Ascending aorta (tissue), 2 donors: Measurements from ENCODE around the gene IFNA21. TPM values are rescaled to one million over a fixed set of nuclear protein-coding genes. Genes with fewer than 3 reads are reported as not detected.

Experiments
- DNase-seq, 2 donors: peaks; one replicate each; pipeline ENCODE4 v3.0.0-alpha.2; 2019; ENCODE audit warnings: low spot score in 2 of 2
- H3K27ac ChIP-seq, 2 donors: fragments of 200-600 bp; sonication (generic); one replicate each; pipeline ENCODE4 v1.5.1; 2016 to 2017; ENCODE audit warnings: mild to moderate bottlenecking in 1 of 2
- H3K27me3 ChIP-seq: fragments of 200-600 bp; sonication (generic); one replicate; pipeline ENCODE4 v1.5.1; 2017
- H3K36me3 ChIP-seq, 2 donors: fragments of 200-600 bp; sonication (generic); one replicate each; pipeline ENCODE4 v1.5.1; 2016
- H3K4me1 ChIP-seq, 2 donors: fragments of 200-600 bp; sonication (generic); one replicate each; pipeline ENCODE4 v1.5.1; 2016 to 2017; ENCODE audit warnings: mild to moderate bottlenecking in 1 of 2
- H3K4me3 ChIP-seq, 2 donors: fragments of 200-600 bp; sonication (generic); one replicate each; pipeline ENCODE4 v1.5.1; 2016 to 2017; ENCODE audit warnings: mild to moderate bottlenecking in 1 of 2
- H3K9me3 ChIP-seq, 2 donors: fragments of 200-600 bp; sonication (generic); one replicate each; pipeline ENCODE4 v1.5.1; 2016
- CTCF ChIP-seq, 3 experiments: fragments of 200-600 bp in 2 of 3; fragments of 450-650 bp in 1 of 3; sonication (generic) in 2 of 3; IDR thresholded peaks; one replicate each; pipeline ENCODE4 v1.5.1; 2016 to 2019; ENCODE audit warnings: antibody characterized with exemption in 3 of 3, mild to moderate bottlenecking in 1 of 3, moderate library complexity in 1 of 3
- intact Hi-C: fragments of 100-400 bp; cut with DNase I; formaldehyde crosslinking; loops from one replicate; pipeline ENCODE4 v1.15.1; 2023
- total RNA-seq: library from RNA; depleted of rRNA; stranded (reverse); fragments of >200 nt; gene quantifications from one replicate; pipeline ENCODE4 v1.1.0, GENCODE V29; 2016

The IFNA21 gene
- total RNA-seq, 1 donor from 2014 or later, result not detected

- no peak for TF ChIP-seq CTCF (IDR thresholded peaks at IDR 0.05)
- DNase-seq, result no peak
- intact Hi-C loops, result no loop called here
- H3K27ac ChIP-seq, result no peak overlapping the region
- H3K4me3 ChIP-seq, result no peak overlapping the region
- no peaks in the 10 kb centered on the region for H3K4me1 ChIP-seq
- H3K9me3 ChIP-seq, result no peaks in the 10 kb centered on the region
- no peaks in the 10 kb centered on the region for H3K27me3 ChIP-seq
- no peaks in the 10 kb centered on the region for H3K36me3 ChIP-seq
Observed at GRCh38 chr9:21121595-21122251, 44.7 kb downstream of the IFNA21 start.

GRCh38 chr9:21121079-21121478 lies 45.4 kb downstream of the IFNA21 start:
- no peaks in the 10 kb centered on the region for H3K27me3 ChIP-seq
- TF ChIP-seq CTCF (IDR thresholded peaks at IDR 0.05), result no peak
- no peak for DNase-seq
- no peaks in the 10 kb centered on the region for H3K9me3 ChIP-seq
- no peaks in the 10 kb centered on the region for H3K4me1 ChIP-seq
- H3K4me3 ChIP-seq, result no peak overlapping the region
- intact Hi-C loops, result no loop called here
- no peak overlapping the region for H3K27ac ChIP-seq
- no peaks in the 10 kb centered on the region for H3K36me3 ChIP-seq

- intact Hi-C loops, result no loop called here
- no peaks in the 10 kb centered on the region for H3K36me3 ChIP-seq
- H3K27ac ChIP-seq, result no peak overlapping the region
- no peak for TF ChIP-seq CTCF (IDR thresholded peaks at IDR 0.05)
- H3K4me3 ChIP-seq, result no peak overlapping the region
- no peaks in the 10 kb centered on the region for H3K9me3 ChIP-seq
- no peaks in the 10 kb centered on the region for H3K4me1 ChIP-seq
- no peak for DNase-seq
- H3K27me3 ChIP-seq, result no peaks in the 10 kb centered on the region
Observed at GRCh38 chr9:21119093-21119770, 47.2 kb downstream of the IFNA21 start.

Other genes with a start within 250 kb of the IFNA21 start
- 4.6 TPM for gene HACD4, start 135.0 kb downstream of the IFNA21 start, total RNA-seq
- not detected for gene IFNB1, start 88.7 kb downstream of the IFNA21 start, total RNA-seq
- gene IFNW1, start 24.8 kb downstream of the IFNA21 start, total RNA-seq, result not detected
- not detected for gene IFNA4, start 20.9 kb upstream of the IFNA21 start, total RNA-seq
- not detected for gene IFNA7, start 35.5 kb upstream of the IFNA21 start, total RNA-seq
- gene IFNA10, start 40.5 kb upstream of the IFNA21 start, total RNA-seq, result not detected
- gene IFNA16, start 50.7 kb upstream of the IFNA21 start, total RNA-seq, result not detected
- gene IFNA17, start 61.6 kb upstream of the IFNA21 start, total RNA-seq, result not detected
- not detected for gene IFNA14, start 73.3 kb upstream of the IFNA21 start, total RNA-seq
- gene IFNA5, start 138.7 kb upstream of the IFNA21 start, total RNA-seq, result 4.0 TPM
- 6.4 TPM for gene KLHL9, start 168.7 kb upstream of the IFNA21 start, total RNA-seq
- not detected for gene IFNA6, start 184.2 kb upstream of the IFNA21 start, total RNA-seq
- not detected for gene IFNA13, start 201.4 kb upstream of the IFNA21 start, total RNA-seq
- gene IFNA2, start 218.7 kb upstream of the IFNA21 start, total RNA-seq, result not detected
- gene IFNA8, start 242.5 kb upstream of the IFNA21 start, total RNA-seq, result not detected